Measurements from ENCODE around the gene PERCC1.
A peak's percentile ranks its signal among the peaks of the same experiment; 100 is the strongest.

PERCC1 gene

DNA sequence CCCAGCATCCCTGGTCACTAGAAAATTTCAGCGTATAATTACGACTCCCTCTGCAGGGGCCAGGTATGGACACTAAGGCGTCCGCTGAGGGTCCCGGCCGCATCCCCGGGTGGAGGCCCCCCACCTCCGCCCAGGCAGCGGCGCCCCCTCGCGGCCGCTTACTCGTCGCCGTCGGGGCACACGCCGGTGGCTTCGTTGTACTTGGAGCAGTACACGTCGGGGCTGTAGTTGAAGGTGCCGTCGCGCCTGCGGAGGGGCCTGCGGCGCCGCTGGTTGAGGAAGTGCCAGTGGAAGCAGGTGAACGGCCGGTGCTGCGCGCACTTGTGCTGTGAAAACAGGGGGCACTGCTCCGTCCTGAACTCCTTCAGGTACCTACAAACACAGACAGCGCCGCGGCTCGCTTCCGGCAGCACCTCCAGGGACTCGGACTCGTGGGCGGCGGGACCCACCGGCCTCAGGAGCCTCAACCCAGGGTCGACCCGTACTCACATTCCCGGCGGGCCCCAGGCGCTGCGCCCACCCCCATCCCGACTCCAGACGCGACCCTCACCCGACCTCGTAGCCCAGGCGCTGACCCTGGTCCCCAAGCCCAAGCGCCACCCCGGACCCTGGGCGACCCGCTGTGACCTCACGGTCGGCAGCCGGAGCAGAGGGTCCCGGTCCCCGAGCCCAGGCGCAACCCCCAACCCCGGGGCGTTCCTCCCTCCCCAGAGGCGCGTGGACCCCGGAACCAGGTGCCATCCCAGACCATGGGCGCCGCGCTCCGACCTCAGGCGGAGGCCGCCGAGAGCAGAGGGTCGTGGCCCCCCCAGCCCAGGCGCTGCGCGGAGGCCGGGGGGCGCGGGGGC lies 17.0 kb upstream of the PERCC1 start:
- DNase-seq, result peak; percentile 58

- DNase-seq, result peak; percentile 63
These were observed 16.2 kb upstream of the PERCC1 start, which contains the start of gene UNKL for GRCh38 chr16:1414532-1415260. TSS of gene UNKL (minus strand) at chr16:1414704. CDS start at chr16:1414691, 13 bp downstream.

- DNase-seq, result no peak
These were observed 14.3 kb upstream of the PERCC1 start for GRCh38 chr16:1416521-1416941.

- DNase-seq, result no peak
These were observed 10.8 kb upstream of the PERCC1 start for GRCh38 chr16:1420111-1420539.

- DNase-seq, result no peak
These were observed 8.8 kb upstream of the PERCC1 start for GRCh38 chr16:1422076-1422475.

DNA sequence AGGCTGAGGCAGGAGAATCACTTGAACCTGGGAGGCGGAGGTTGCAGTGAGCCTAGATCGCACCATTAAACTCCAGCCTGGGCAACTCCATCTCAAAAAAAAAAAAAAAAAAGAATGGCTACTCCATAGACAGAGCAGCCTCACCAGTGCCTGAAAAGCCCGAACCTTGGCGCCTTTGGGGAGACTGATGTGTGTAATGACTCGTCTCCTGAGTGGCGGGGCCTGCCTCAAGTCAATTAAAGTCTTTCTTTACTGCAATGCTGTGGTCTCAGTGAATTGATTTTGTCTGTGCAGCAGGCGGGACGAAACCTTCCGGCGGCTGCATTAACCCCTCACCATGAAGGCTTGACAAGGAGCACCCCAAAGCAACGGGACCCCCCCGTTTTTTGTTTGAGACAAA lies 6.8 kb upstream of the PERCC1 start:
- DNase-seq, result no peak

DNA sequence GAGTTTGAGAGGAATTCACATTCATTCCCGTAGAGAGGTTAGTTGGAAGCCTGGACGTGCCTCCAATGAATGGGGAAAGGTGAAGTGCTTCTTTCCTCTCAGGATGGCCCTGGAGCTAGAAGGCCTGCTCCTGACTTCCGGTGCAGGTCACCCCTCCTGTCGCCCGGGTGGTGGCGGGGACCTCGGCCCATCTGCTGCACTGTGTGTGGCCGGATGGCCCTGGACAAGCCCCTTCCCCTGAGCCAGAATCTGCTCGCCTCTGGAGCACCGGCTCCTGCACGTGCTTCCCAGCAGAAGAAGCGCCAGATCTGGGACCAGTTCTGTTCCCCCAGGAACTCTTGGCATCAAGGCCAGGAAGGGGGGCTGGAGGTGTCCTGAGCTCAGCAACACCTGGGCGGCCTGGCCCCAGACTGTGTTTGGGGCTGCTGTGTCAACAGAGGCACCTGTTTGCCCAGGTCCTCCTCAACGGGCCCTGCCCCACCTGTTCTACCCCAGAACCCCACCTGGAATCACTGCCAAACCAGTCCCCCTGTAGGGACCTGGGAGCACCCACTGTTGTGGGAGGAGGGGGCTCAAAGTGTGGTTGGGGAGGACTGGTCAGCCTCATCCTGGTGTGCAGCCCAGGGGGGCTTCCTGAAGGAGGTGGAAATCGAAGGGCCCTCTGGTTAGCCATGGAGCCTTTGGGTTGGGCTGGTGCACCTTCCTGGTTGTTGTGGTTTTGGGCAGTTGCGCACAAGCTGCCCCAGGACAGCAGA lies 5.1 kb upstream of the PERCC1 start:
- DNase-seq, result no peak

GRCh38 chr16:1426734-1427471 lies 4.0 kb upstream of the PERCC1 start:
- DNase-seq, result no peak

- DNase-seq, result no peak
These were observed 3.1 kb upstream of the PERCC1 start for GRCh38 chr16:1427473-1428461.

GRCh38 chr16:1428511-1428910 lies 2.4 kb upstream of the PERCC1 start:
- DNase-seq, result peak; percentile 28

DNA sequence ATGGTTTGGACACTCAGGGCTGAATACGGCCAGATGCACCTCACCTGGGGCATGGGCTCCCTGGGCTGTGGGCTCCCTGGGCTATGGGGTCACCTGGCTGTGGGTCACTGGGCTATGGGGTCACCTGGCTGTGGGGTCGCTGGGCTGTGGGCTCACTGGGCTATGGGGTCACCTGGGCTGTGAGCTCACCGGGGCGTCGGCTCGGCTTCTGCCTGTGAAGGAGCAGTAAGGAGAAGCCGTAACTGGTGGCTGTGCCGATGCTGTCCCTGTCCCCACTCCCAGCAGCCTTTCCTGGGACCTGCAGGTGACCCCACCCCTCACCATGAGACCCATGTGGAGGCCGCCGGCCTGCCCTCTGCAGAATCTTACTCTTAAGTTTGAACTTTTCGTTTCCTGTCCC lies 1.9 kb upstream of the PERCC1 start:
- DNase-seq, result no peak

GRCh38 chr16:1429631-1430030 lies 1.2 kb upstream of the PERCC1 start:
- no peak for DNase-seq

DNA sequence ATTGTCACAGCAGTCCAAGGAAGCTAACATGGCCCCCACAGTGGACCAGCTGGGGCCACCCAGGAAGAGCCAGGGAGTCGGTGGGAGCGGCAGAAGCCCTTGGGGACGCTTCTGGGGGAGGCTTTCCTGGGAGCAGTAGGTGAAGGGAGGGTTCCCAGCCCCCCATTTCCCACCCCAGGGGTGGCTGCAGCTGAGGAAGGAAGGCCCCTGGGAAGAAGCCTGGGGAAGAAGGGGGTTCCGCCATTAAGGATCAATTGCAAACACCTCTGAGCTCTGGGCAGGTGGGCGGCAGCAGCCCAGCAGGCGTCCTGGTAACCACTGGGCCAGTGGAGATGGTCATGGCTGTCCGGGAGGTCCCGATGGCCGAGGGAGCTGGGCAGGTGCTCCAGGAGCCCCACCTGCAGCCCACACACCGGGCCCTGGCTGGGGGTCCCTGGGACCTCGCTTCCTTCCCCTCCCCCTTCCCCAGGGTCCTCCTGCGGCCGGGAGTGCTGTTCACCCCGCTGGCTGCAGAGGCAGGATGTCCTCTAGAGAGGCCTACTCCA lies 592 bp upstream of the PERCC1 start:
- no peak for DNase-seq

- no peak for DNase-seq
These were observed 806 bp downstream of the PERCC1 start for GRCh38 chr16:1431497-1432270.

DNA sequence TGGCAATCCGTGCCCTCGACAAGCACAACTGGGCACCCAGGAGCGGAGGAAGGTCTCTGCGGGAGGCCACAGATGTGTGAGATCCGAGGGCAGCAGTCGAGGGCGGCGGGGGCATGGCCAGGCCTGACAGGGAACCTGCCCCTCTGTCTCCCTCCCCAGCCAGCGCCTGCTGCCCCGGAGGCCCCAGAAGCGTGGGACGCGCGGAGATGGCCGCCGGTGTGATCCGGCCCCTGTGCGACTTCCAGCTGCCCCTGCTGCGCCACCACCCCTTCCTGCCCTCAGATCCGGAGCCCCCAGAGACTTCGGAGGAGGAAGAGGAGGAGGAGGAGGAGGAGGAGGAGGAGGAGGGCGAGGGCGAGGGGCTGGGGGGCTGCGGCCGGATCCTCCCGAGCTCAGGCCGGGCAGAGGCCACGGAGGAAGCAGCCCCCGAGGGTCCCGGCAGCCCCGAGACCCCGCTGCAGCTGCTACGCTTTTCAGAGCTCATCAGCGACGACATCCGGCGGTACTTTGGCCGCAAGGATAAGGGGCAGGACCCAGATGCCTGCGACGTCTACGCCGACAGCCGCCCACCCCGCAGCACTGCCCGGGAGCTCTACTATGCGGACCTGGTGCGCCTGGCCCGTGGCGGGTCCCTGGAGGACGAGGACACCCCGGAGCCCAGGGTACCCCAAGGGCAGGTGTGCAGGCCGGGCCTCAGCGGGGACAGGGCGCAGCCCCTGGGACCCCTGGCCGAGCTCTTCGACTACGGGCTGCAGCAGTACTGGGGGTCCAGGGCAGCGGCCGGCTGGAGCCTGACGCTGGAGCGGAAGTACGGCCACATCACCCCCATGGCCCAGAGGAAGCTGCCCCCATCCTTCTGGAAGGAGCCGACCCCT lies 1.7 kb downstream of the PERCC1 start:
- no peak for DNase-seq

- DNase-seq, result no peak
These were observed 2.3 kb downstream of the PERCC1 start for GRCh38 chr16:1433263-1433560.

- DNase-seq, result no peak
These were observed 2.9 kb downstream of the PERCC1 start for GRCh38 chr16:1433756-1434155.

- no peak for DNase-seq
These were observed 4.0 kb downstream of the PERCC1 start for GRCh38 chr16:1434644-1435592.
